Sigmoid colon (tissue), 7 donors: ENCODE data around the gene NBAS. TPM values are rescaled to one million over a fixed set of nuclear protein-coding genes. Genes with fewer than 3 reads are reported as not detected.

Source experiments
- DNase-seq: peaks from one replicate; pipeline ENCODE4 v3.0.0-alpha.2; 2019
- H3K27ac ChIP-seq, 4 donors: fragments of 200-600 bp; sonication (generic); one replicate each; pipeline ENCODE4 v1.5.1; 2016 to 2019; ENCODE audit warnings: mild to moderate bottlenecking in 1 of 4
- H3K27me3 ChIP-seq, 3 donors: fragments of 200-600 bp; sonication (generic); one replicate each; pipeline ENCODE4 v1.5.1; 2019; ENCODE audit warnings: mild to moderate bottlenecking in 1 of 3
- H3K36me3 ChIP-seq, 4 donors: fragments of 200-600 bp; sonication (generic); one replicate each; pipeline ENCODE4 v1.5.1; 2016 to 2019
- H3K4me1 ChIP-seq, 4 donors: fragments of 200-600 bp; sonication (generic); one replicate each; pipeline ENCODE4 v1.5.1; 2017 to 2019
- H3K4me3 ChIP-seq, 4 donors: fragments of 200-600 bp; sonication (generic); one replicate each; pipeline ENCODE4 v1.5.1; 2017 to 2019; ENCODE audit warnings: mild to moderate bottlenecking in 2 of 4, moderate library complexity in 1 of 4
- H3K9me3 ChIP-seq, 4 donors: fragments of 200-600 bp in 3 of 4; sonication (generic) in 3 of 4; one replicate each; pipeline versions ENCODE4 v1.5.1 to v1.6.1; 2013 to 2019
- CTCF ChIP-seq, 4 experiments: fragments of 450-650 bp in 3 of 4; fragments of 200-600 bp in 1 of 4; IDR thresholded peaks; one replicate each; pipeline ENCODE4 v1.5.1; 2016 to 2019; ENCODE audit warnings: antibody characterized with exemption in 4 of 4, mild to moderate bottlenecking in 3 of 4, moderate library complexity in 2 of 4
- EP300 ChIP-seq, 4 donors: sonication (generic); formaldehyde crosslinking; IDR thresholded peaks; one replicate each; pipeline ENCODE4 v1.6.1; 2017; ENCODE audit warnings: antibody characterized with exemption in 4 of 4
- POLR2A ChIP-seq, 2 donors: fragments of 450-650 bp; IDR thresholded peaks; one replicate each; pipeline ENCODE4 v1.6.1; 2016; ENCODE audit warnings: antibody characterized with exemption in 2 of 2, mild to moderate bottlenecking in 2 of 2, moderate library complexity in 2 of 2
- POLR2AphosphoS5 ChIP-seq, 4 donors: sonication (generic); formaldehyde crosslinking; IDR thresholded peaks; one replicate each; pipeline ENCODE4 v1.6.1; 2017; ENCODE audit warnings: antibody characterized with exemption in 4 of 4
- WGBS, 2 donors: extraction: QIAGEN DNeasy Blood & Tissue Kit; methylation state at CpG; one replicate each; pipeline ENCODE4 v1.1.7; 2013; 5-methylcytosine and 5-hydroxymethylcytosine counted together
- intact Hi-C: fragments of 100-400 bp; cut with DNase I; formaldehyde crosslinking; loops from one replicate; pipeline ENCODE4 v1.15.1; 2023
- polyA plus RNA-seq, 3 donors: library from polyadenylated mRNA; stranded (reverse); fragments of 200-250 nt; gene quantifications; one replicate each; pipeline ENCODE4 v1.2.3, GENCODE V29; 2013
- total RNA-seq, 4 donors: library from RNA; depleted of rRNA; stranded (reverse); fragments of >200 nt; gene quantifications; one replicate each; pipeline ENCODE4 v1.1.0, GENCODE V29; 2016
- donor health status: healthy with polysubstance abuse.
- donor health status: Bipolar disorder and iron deficiency.
- donor health status: healthy.

NBAS gene
- total and polyA plus RNA-seq, 7 donors, result 3.9 to 53.2 (median 41.9) TPM

- WGBS, 2 donors, result 92% methylated on average over 3 of the region's 3 CpGs
- intact Hi-C loops, result no loop called here
- TF ChIP-seq POLR2A (IDR thresholded peaks at IDR 0.05) (no peak), POLR2AphosphoS5 (IDR thresholded peaks at IDR 0.05) (no peak), CTCF (IDR thresholded peaks at IDR 0.05) (no peak), EP300 (IDR thresholded peaks at IDR 0.05) (no peak)
- no peak for DNase-seq
- no peaks in the 10 kb centered on the region for H3K9me3 ChIP-seq
- peaks cover 42 to 100% (median 80%) of the 10 kb centered on the region in 4 donors for H3K36me3 ChIP-seq
- no peak overlapping the region for H3K27ac ChIP-seq
- H3K27me3 ChIP-seq, result no peaks in the 10 kb centered on the region
- no peaks in the 10 kb centered on the region for H3K4me1 ChIP-seq
- H3K4me3 ChIP-seq, result no peak overlapping the region
Observed at GRCh38 chr2:15603044-15603765, 42.1 kb upstream of the NBAS start.

DNA sequence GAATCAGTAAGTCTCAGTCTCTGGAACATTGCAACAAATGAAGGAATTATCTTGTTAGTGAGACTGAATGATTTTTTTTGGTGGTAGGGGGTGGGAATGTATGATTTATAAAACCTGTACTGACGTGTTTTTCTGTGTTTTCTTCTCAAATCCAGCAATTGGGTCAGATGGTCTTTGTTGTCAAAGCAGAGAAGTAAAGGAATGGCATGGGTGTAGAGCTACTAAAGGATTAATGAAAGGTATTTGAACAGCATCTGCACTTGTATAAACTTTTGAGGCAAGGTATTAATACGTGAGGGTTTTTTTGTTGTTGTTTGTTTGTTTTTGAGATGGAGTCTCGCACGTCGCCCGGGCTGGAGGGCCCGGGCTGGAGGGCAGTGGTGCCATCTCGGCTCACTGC lies 41.3 kb upstream of the NBAS start:
- H3K9me3 ChIP-seq, result no peaks in the 10 kb centered on the region
- no peak overlapping the region for H3K27ac ChIP-seq
- H3K4me3 ChIP-seq, result no peak overlapping the region
- H3K36me3 ChIP-seq, result peaks cover 37 to 100% (median 79%) of the 10 kb centered on the region in 4 donors
- 92 to 95% methylated on average over 8 of the region's 8 CpGs for WGBS, 2 donors
- TF ChIP-seq CTCF (IDR thresholded peaks at IDR 0.05) (no peak), EP300 (IDR thresholded peaks at IDR 0.05) (no peak), POLR2AphosphoS5 (IDR thresholded peaks at IDR 0.05) (no peak), POLR2A (IDR thresholded peaks at IDR 0.05) (no peak)
- no peak for DNase-seq
- no peaks in the 10 kb centered on the region for H3K4me1 ChIP-seq
- H3K27me3 ChIP-seq, result no peaks in the 10 kb centered on the region
- intact Hi-C loops, result no loop called here

- Histone ChIP-seq H3K27ac (no peak overlapping the region), H3K27me3 (no peaks in the 10 kb centered on the region), H3K4me1 (no peaks in the 10 kb centered on the region), H3K4me3 (no peak overlapping the region), H3K9me3 (no peaks in the 10 kb centered on the region), H3K36me3 (peaks cover 37 to 100% (median 79%) of the 10 kb centered on the region in 4 donors)
- TF ChIP-seq POLR2A (IDR thresholded peaks at IDR 0.05), result no peak
- TF ChIP-seq EP300 (IDR thresholded peaks at IDR 0.05), result no peak
- TF ChIP-seq CTCF (IDR thresholded peaks at IDR 0.05), result no peak
- no peak for TF ChIP-seq POLR2AphosphoS5 (IDR thresholded peaks at IDR 0.05)
- DNase-seq, result no peak
- WGBS, 2 donors, result 92 to 95% methylated on average over 1 of the region's 1 CpG
- intact Hi-C loops, result no loop called here
Observed at GRCh38 chr2:15601681-15602080, 40.5 kb upstream of the NBAS start.

GRCh38 chr2:15599994-15600393 lies 38.9 kb upstream of the NBAS start:
- Histone ChIP-seq H3K4me3 (no peak overlapping the region), H3K27me3 (no peaks in the 10 kb centered on the region), H3K4me1 (no peaks in the 10 kb centered on the region), H3K27ac (no peak overlapping the region), H3K36me3 (peaks cover 25 to 100% (median 73%) of the 10 kb centered on the region in 4 donors), H3K9me3 (no peaks in the 10 kb centered on the region)
- intact Hi-C loops, result no loop called here
- WGBS, 2 donors, result 97 to 100% methylated on average over 1 of the region's 1 CpG
- DNase-seq, result no peak
- TF ChIP-seq POLR2AphosphoS5 (IDR thresholded peaks at IDR 0.05) (no peak), CTCF (IDR thresholded peaks at IDR 0.05) (no peak), EP300 (IDR thresholded peaks at IDR 0.05) (no peak), POLR2A (IDR thresholded peaks at IDR 0.05) (no peak)
